ENCODE data around the gene IGFBP5.

IGFBP5 gene

GRCh38 chr2:216695401-216695821 is at the start of gene IGFBP5:
Gene IGFBP5, minus strand, starts transcription at chr2:216695549. Its CDS starts 774 bp downstream, at chr2:216694775.
- no peak for FAIRE-seq

GRCh38 chr2:216743781-216744180 is 48.4 kb upstream of the IGFBP5 start:
- FAIRE-seq, result no peak

GRCh38 chr2:216742411-216742810 is 47.1 kb upstream of the IGFBP5 start:
- no peak for FAIRE-seq

GRCh38 chr2:216741223-216741593 is 45.9 kb upstream of the IGFBP5 start:
- no peak for FAIRE-seq

- FAIRE-seq, result no peak
Observed at GRCh38 chr2:216740557-216741222, 45.3 kb upstream of the IGFBP5 start.

- FAIRE-seq, result no peak
Observed at GRCh38 chr2:216739035-216739434, 43.7 kb upstream of the IGFBP5 start.

- FAIRE-seq, result no peak
Observed at GRCh38 chr2:216737676-216738075, 42.3 kb upstream of the IGFBP5 start.

- no peak for FAIRE-seq
Observed at GRCh38 chr2:216736326-216736725, 41.0 kb upstream of the IGFBP5 start.

GRCh38 chr2:216735668-216736067 is 40.3 kb upstream of the IGFBP5 start:
- FAIRE-seq, result no peak

GRCh38 chr2:216735086-216735485 is 39.7 kb upstream of the IGFBP5 start:
- FAIRE-seq, result no peak

- no peak for FAIRE-seq
Observed at GRCh38 chr2:216733046-216733445, 37.7 kb upstream of the IGFBP5 start.

GRCh38 chr2:216732334-216732733 is 37.0 kb upstream of the IGFBP5 start:
- no peak for FAIRE-seq

GRCh38 chr2:216731465-216731864 is 36.1 kb upstream of the IGFBP5 start:
- no peak for FAIRE-seq

GRCh38 chr2:216730871-216731270 is 35.5 kb upstream of the IGFBP5 start:
- FAIRE-seq, result no peak

GRCh38 chr2:216727346-216728122 is 32.2 kb upstream of the IGFBP5 start:
- FAIRE-seq, result no peak

GRCh38 chr2:216724190-216724589 is 28.8 kb upstream of the IGFBP5 start:
- no peak for FAIRE-seq

GRCh38 chr2:216721141-216721540 is 25.8 kb upstream of the IGFBP5 start:
- no peak for FAIRE-seq

GRCh38 chr2:216720722-216721121 is 25.4 kb upstream of the IGFBP5 start:
- no peak for FAIRE-seq

GRCh38 chr2:216717907-216718615 is 22.7 kb upstream of the IGFBP5 start:
- no peak for FAIRE-seq

- FAIRE-seq, result no peak
Observed at GRCh38 chr2:216717491-216717901, 22.1 kb upstream of the IGFBP5 start.

- FAIRE-seq, result no peak
Observed at GRCh38 chr2:216716109-216716508, 20.8 kb upstream of the IGFBP5 start.

GRCh38 chr2:216715402-216715974 is 20.1 kb upstream of the IGFBP5 start:
- no peak for FAIRE-seq

GRCh38 chr2:216714376-216714775 is 19.0 kb upstream of the IGFBP5 start:
- FAIRE-seq, result no peak

Measured in G401.6 (cell line).